GM23338 (cell line): ENCODE data around the gene CGREF1. TPM values are rescaled to one million over a fixed set of nuclear protein-coding genes. Genes with fewer than 3 reads are reported as not detected.

Experiments used
- ATAC-seq: fragments of 200-7000 bp; cut with Tn5 transposase; 3 replicates; pipeline ENCODE4 v1.9.1; 2020
- DNase-seq: peaks from one replicate; pipeline ENCODE4 v3.0.0-alpha.2; 2015; ENCODE audit warnings: low spot score
- H2AFZ ChIP-seq: fragments of 200-600 bp; sonication (generic); 2 replicates; pipeline ENCODE4 v1.8.0; 2016; ENCODE audit warnings: antibody characterized with exemption, mild to moderate bottlenecking, moderate library complexity
- H3F3A ChIP-seq: fragments of 200-600 bp; sonication (generic); replicated peaks from 2 replicates; pipeline ENCODE4 v1.8.0; 2017; ENCODE audit warnings: antibody characterized with exemption, mixed run types, low read depth
- H3K27ac ChIP-seq: fragments of 200-600 bp; sonication (generic); 2 replicates; pipeline ENCODE4 v1.6.1; 2016; ENCODE audit warnings: low read depth
- H3K27me3 ChIP-seq: fragments of 200-600 bp; sonication (generic); 2 replicates; pipeline ENCODE4 v1.8.0; 2016; ENCODE audit warnings: mild to moderate bottlenecking, mixed run types, moderate library complexity; ENCODE audit not compliant: insufficient read depth
- H3K36me3 ChIP-seq: fragments of 200-600 bp; sonication (generic); 2 replicates; pipeline ENCODE4 v1.8.0; 2016; ENCODE audit warnings: mild to moderate bottlenecking; ENCODE audit not compliant: insufficient read depth
- H3K4me1 ChIP-seq: fragments of 200-600 bp; sonication (generic); 2 replicates; pipeline ENCODE4 v1.8.0; 2016; ENCODE audit warnings: mild to moderate bottlenecking, moderate library complexity; ENCODE audit not compliant: insufficient read depth
- H3K4me2 ChIP-seq: fragments of 200-600 bp; sonication (generic); 2 replicates; pipeline ENCODE4 v1.7.1; 2017; ENCODE audit warnings: mixed run types
- H3K4me3 ChIP-seq: fragments of 200-600 bp; sonication (generic); 2 replicates; pipeline ENCODE4 v1.6.1; 2016; ENCODE audit warnings: mixed run types
- H3K79me2 ChIP-seq: fragments of 200-600 bp; sonication (generic); replicated peaks from 2 replicates; pipeline ENCODE4 v1.8.0; 2017; ENCODE audit warnings: mild to moderate bottlenecking; ENCODE audit not compliant: insufficient read depth
- H3K9me2 ChIP-seq: fragments of 200-600 bp; sonication (generic); 2 replicates; pipeline ENCODE4 v1.8.0; 2017; ENCODE audit not compliant: insufficient read depth
- H4K20me1 ChIP-seq: fragments of 200-600 bp; sonication (generic); replicated peaks from 2 replicates; pipeline ENCODE4 v1.8.0; 2017; ENCODE audit warnings: mild to moderate bottlenecking; ENCODE audit not compliant: insufficient read depth
- H3K27ac Mint-ChIP-seq: 2 replicates; pipeline ENCODE4 v1.8.0; 2020; ENCODE audit warnings: inconsistent platforms, mild to moderate bottlenecking, moderate library complexity, mixed read lengths
- H3K27me3 Mint-ChIP-seq: 3 replicates; pipeline ENCODE4 v1.8.0; 2022; ENCODE audit warnings: low read depth, mild to moderate bottlenecking, moderate library complexity, mixed read lengths, inconsistent platforms; ENCODE audit not compliant: insufficient read depth, poor library complexity
- H3K36me3 Mint-ChIP-seq: 3 replicates; pipeline ENCODE4 v1.8.0; 2021; ENCODE audit warnings: low read depth, mild to moderate bottlenecking, inconsistent platforms, moderate library complexity, mixed read lengths
- H3K4me1 Mint-ChIP-seq: 3 replicates; pipeline ENCODE4 v1.8.0; 2020; ENCODE audit warnings: mild to moderate bottlenecking, inconsistent platforms, mixed read lengths
- H3K4me3 Mint-ChIP-seq: 3 replicates; pipeline ENCODE4 v1.8.0; 2021; ENCODE audit warnings: moderate library complexity, mild to moderate bottlenecking, inconsistent platforms, mixed read lengths
- H3K9me3 Mint-ChIP-seq: 3 replicates; pipeline ENCODE4 v1.8.0; 2020; ENCODE audit warnings: moderate library complexity, mild to moderate bottlenecking, inconsistent platforms, mixed read lengths
- CREB1 ChIP-seq: fragments of 250-450 bp; sonication (Bioruptor Pico); IDR thresholded peaks from 2 replicates; pipeline ENCODE4 v1.5.0; 2020; ENCODE audit warnings: low read depth, mild to moderate bottlenecking, moderate library complexity
- CTCF ChIP-seq, 2 experiments: fragments of 200-600 bp in 1 of 2; sonication (generic) in 1 of 2; conservative IDR thresholded peaks; 2 replicates each; pipeline versions ENCODE4 v1.5.1 to v1.6.1; 2016 to 2017; ENCODE audit warnings: antibody characterized with exemption in 2 of 2, low read depth in 2 of 2, mild to moderate bottlenecking in 2 of 2, moderate library complexity in 1 of 2
- ZNF331 ChIP-seq: fragments of 250-450 bp; sonication (Bioruptor Pico); IDR thresholded peaks from 2 replicates; pipeline ENCODE4 v1.5.0; 2020; ENCODE audit warnings: low read depth, mild to moderate bottlenecking, moderate library complexity
- polyA plus RNA-seq: library from polyadenylated mRNA; unstranded; fragments of >200 nt; fragmentation: Nextera tagmentation; extraction: Ambion mirVana; gene quantifications from 2 replicates; pipeline ENCODE4 v1.2.1, GENCODE V29; 2016
- total RNA-seq: library from RNA; depleted of rRNA; stranded (reverse); fragments of >200 nt; shearing (Covaris generic); gene quantifications from 2 replicates; pipeline ENCODE4 v1.2.3, GENCODE V29; 2014
- TF ChIP-seq, protein P1 (sequence below): fragments of 250-450 bp; sonication (Bioruptor Pico); IDR thresholded peaks from 2 replicates; pipeline ENCODE4 v1.5.0; 2020; ENCODE audit warnings: mild to moderate bottlenecking, moderate library complexity
- TF ChIP-seq, protein P2 (sequence below): IDR thresholded peaks from one replicate; pipeline ENCODE4 v1.6.1; 2018; ENCODE audit warnings: antibody characterized with exemption; ENCODE audit not compliant: unreplicated experiment

The CGREF1 gene
- total and polyA plus RNA-seq, 2 experiments from 2014 or later, result 4.1 to 4.5 TPM

DNA sequence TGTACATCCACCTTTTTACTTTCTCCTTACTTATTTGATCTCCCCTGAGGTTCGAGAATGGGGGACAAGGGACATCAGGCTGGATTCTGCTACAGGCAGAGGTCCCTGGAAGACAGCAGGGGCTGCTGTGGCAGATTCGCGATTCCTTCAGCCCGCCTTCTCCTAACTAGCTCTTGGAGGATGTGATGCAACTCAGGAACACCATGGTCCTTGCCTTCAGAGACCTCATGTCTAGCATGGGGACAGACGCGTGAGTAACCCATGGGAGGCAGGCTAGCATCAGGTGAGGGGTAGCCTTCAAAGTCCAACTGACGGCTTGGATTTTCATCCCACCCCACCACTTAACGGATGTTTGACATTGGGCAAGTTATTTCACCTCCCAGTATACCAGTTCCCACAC is 29.0 kb upstream of the CGREF1 start:
- Mint-ChIP-seq H3K4me3 (no peak overlapping the region), H3K27ac (no peak overlapping the region), H3K9me3 (no peaks in the 10 kb centered on the region), H3K4me1 (no peaks in the 10 kb centered on the region), H3K27me3 (peaks cover 5% of the 10 kb centered on the region), H3K36me3 (no peaks in the 10 kb centered on the region)
- no peaks in the 10 kb centered on the region for H3F3A ChIP-seq
- TF ChIP-seq, protein P1, sequence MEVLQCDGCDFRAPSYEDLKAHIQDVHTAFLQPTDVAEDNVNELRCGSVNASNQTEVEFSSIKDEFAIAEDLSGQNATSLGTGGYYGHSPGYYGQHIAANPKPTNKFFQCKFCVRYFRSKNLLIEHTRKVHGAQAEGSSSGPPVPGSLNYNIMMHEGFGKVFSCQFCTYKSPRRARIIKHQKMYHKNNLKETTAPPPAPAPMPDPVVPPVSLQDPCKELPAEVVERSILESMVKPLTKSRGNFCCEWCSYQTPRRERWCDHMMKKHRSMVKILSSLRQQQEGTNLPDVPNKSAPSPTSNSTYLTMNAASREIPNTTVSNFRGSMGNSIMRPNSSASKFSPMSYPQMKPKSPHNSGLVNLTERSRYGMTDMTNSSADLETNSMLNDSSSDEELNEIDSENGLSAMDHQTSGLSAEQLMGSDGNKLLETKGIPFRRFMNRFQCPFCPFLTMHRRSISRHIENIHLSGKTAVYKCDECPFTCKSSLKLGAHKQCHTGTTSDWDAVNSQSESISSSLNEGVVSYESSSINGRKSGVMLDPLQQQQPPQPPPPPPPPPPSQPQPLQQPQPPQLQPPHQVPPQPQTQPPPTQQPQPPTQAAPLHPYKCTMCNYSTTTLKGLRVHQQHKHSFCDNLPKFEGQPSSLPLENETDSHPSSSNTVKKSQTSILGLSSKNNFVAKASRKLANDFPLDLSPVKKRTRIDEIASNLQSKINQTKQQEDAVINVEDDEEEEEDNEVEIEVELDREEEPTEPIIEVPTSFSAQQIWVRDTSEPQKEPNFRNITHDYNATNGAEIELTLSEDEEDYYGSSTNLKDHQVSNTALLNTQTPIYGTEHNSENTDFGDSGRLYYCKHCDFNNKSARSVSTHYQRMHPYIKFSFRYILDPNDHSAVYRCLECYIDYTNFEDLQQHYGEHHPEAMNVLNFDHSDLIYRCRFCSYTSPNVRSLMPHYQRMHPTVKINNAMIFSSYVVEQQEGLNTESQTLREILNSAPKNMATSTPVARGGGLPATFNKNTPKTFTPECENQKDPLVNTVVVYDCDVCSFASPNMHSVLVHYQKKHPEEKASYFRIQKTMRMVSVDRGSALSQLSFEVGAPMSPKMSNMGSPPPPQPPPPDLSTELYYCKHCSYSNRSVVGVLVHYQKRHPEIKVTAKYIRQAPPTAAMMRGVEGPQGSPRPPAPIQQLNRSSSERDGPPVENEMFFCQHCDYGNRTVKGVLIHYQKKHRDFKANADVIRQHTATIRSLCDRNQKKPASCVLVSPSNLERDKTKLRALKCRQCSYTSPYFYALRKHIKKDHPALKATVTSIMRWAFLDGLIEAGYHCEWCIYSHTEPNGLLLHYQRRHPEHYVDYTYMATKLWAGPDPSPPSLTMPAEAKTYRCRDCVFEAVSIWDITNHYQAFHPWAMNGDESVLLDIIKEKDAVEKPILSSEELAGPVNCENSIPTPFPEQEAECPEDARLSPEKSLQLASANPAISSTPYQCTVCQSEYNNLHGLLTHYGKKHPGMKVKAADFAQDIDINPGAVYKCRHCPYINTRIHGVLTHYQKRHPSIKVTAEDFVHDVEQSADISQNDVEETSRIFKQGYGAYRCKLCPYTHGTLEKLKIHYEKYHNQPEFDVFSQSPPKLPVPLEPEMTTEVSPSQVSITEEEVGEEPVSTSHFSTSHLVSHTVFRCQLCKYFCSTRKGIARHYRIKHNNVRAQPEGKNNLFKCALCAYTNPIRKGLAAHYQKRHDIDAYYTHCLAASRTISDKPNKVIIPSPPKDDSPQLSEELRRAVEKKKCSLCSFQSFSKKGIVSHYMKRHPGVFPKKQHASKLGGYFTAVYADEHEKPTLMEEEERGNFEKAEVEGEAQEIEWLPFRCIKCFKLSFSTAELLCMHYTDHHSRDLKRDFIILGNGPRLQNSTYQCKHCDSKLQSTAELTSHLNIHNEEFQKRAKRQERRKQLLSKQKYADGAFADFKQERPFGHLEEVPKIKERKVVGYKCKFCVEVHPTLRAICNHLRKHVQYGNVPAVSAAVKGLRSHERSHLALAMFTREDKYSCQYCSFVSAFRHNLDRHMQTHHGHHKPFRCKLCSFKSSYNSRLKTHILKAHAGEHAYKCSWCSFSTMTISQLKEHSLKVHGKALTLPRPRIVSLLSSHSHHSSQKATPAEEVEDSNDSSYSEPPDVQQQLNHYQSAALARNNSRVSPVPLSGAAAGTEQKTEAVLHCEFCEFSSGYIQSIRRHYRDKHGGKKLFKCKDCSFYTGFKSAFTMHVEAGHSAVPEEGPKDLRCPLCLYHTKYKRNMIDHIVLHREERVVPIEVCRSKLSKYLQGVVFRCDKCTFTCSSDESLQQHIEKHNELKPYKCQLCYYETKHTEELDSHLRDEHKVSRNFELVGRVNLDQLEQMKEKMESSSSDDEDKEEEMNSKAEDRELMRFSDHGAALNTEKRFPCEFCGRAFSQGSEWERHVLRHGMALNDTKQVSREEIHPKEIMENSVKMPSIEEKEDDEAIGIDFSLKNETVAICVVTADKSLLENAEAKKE, result no peak
- TF ChIP-seq ZNF331 (no peak), CREB1 (CRISPR knock-in tag) (no peak), CTCF (conservative IDR thresholded peaks at IDR 0.05; ENCODE audit: low read depth in 2 of 2) (no peak)
- TF ChIP-seq, protein P2, sequence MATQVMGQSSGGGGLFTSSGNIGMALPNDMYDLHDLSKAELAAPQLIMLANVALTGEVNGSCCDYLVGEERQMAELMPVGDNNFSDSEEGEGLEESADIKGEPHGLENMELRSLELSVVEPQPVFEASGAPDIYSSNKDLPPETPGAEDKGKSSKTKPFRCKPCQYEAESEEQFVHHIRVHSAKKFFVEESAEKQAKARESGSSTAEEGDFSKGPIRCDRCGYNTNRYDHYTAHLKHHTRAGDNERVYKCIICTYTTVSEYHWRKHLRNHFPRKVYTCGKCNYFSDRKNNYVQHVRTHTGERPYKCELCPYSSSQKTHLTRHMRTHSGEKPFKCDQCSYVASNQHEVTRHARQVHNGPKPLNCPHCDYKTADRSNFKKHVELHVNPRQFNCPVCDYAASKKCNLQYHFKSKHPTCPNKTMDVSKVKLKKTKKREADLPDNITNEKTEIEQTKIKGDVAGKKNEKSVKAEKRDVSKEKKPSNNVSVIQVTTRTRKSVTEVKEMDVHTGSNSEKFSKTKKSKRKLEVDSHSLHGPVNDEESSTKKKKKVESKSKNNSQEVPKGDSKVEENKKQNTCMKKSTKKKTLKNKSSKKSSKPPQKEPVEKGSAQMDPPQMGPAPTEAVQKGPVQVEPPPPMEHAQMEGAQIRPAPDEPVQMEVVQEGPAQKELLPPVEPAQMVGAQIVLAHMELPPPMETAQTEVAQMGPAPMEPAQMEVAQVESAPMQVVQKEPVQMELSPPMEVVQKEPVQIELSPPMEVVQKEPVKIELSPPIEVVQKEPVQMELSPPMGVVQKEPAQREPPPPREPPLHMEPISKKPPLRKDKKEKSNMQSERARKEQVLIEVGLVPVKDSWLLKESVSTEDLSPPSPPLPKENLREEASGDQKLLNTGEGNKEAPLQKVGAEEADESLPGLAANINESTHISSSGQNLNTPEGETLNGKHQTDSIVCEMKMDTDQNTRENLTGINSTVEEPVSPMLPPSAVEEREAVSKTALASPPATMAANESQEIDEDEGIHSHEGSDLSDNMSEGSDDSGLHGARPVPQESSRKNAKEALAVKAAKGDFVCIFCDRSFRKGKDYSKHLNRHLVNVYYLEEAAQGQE, result no peak
- H2AFZ ChIP-seq, result no peak overlapping the region
- H3K79me2 ChIP-seq, result no peaks in the 10 kb centered on the region
- H3K27me3 ChIP-seq, result no peaks in the 10 kb centered on the region
- H3K4me1 ChIP-seq, result no peaks in the 10 kb centered on the region
- H3K27ac ChIP-seq, result no peak overlapping the region
- no peaks in the 10 kb centered on the region for H3K36me3 ChIP-seq
- no peaks in the 10 kb centered on the region for H4K20me1 ChIP-seq
- DNase-seq, result no peak
- ATAC-seq, result no peak
- H3K9me2 ChIP-seq, result no peaks in the 10 kb centered on the region
- no peak overlapping the region for H3K4me3 ChIP-seq
- no peak overlapping the region for H3K4me2 ChIP-seq
